NK-92 (cell line): ENCODE results near the gene SLC27A5.
"Not testable (repeated sequence)": the region's sequence is repeated elsewhere in the genome, so short reads cannot be mapped to it uniquely, and the experiment has no call there.

ENCODE experiments used
- DNase-seq: peaks from one replicate; lab custom pipeline; 2025; ENCODE audit not compliant: unreplicated experiment; lab: John Stamatoyannopoulos, UW

SLC27A5 gene

DNA sequence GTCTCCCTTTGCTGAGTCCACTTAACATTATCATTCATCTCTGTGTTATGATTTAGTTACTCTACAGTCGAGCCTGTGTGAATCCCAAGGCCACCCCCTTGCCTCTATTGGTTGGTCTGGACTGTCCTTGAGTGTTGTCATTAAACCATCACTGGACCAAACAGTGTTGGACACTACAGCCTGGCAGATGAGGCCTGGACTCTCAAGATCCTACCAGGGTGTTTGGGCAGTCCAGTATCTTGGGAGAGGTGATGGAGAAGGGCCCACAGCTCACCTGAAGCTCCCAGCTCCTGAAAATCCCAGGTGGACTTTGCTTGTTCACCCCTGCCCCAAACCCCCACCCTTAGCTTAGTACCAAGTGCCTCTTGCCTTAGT, 39.3 kb upstream of the SLC27A5 start:
- no peak for DNase-seq

DNA sequence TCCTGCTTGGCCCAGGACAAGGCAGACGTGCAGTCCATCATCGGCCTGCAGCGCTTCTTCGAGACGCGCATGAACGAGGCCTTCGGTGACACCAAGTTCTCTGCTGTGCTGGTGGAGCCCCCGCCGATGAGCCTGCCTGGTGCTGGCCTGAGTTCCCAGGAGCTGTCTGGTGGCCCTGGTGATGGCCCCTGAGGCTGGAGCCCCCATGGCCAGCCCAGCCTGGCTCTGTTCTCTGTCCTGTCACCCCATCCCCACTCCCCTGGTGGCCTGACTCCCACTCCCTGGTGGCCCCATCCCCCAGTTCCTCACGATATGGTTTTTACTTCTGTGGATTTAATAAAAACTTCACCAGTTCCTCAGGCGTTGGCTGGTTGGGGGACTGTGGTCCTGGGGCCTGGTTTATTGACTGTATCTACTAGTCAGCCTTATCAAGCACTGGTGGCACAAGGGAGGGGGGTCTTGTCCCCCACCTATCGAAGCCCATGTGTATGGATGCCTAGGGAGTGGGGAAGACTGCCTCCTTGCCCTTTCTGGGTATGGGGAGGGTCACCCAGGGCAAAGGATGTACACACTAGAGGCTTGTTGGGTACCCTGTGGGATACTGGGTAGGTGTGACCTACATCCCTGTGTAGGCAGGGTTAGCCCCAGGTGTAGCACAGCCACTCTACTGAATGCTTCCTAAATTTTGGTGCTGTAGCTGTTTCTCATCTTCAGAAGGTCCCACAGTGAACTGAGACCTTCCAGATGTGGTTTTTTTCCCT, 38.8 kb upstream of the SLC27A5 start:
- DNase-seq, result no peak

DNA sequence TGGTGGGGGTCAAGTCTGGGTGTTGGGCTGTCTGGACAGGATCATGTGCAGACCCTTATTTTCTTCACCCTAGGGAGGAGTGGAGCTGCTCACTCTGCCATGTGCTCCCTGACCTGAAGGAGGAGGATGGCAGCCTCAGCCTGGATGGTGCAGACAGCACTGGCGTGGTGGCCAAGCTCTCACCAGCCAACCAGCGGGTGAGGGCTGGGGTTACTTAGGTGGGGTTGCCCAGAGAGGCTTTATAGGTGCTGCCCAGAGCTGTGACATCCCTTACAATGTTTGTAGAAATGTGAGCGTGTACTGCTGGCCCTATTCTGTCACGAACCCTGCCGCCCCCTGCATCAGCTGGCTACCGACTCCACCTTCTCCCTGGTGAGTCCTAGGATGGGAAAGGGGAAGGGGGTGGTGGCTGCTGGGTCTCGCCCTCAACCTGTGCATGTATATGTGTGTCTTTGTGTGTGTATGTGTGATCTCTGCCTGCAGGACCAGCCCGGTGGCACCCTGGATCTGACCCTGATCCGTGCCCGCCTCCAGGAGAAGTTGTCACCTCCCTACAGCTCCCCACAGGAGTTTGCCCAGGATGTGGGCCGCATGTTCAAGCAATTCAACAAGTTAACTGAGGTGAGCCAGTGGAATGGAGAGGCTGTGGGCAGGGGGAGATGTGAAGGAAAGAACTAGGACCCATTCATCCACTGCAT, 38.0 kb upstream of the SLC27A5 start:
- DNase-seq, result no peak

DNA sequence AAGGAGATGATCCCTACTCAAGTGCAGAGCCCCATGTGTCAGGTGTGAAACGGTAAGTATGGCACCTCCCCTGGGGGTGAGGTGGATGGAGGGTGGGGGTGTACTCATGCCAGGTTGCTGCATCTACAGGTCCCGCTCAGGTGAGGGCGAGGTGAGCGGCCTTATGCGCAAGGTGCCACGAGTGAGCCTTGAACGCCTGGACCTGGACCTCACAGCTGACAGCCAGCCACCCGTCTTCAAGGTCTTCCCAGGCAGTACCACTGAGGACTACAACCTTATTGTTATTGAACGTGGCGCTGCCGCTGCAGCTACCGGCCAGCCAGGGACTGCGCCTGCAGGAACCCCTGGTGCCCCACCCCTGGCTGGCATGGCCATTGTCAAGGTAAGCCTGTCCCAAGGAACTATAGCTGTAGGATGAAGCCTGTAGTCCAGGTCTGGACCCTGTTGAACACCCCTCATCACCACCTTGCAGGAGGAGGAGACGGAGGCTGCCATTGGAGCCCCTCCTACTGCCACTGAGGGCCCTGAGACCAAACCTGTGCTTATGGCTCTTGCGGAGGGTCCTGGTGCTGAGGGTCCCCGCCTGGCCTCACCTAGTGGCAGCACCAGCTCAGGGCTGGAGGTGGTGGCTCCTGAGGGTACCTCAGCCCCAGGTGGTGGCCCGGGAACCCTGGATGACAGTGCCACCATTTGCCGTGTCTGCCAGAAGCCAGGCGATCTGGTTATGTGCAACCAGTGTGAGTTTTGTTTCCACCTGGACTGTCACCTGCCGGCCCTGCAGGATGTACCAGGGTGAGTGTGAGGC, 37.3 kb upstream of the SLC27A5 start:
- DNase-seq, result no peak

DNA sequence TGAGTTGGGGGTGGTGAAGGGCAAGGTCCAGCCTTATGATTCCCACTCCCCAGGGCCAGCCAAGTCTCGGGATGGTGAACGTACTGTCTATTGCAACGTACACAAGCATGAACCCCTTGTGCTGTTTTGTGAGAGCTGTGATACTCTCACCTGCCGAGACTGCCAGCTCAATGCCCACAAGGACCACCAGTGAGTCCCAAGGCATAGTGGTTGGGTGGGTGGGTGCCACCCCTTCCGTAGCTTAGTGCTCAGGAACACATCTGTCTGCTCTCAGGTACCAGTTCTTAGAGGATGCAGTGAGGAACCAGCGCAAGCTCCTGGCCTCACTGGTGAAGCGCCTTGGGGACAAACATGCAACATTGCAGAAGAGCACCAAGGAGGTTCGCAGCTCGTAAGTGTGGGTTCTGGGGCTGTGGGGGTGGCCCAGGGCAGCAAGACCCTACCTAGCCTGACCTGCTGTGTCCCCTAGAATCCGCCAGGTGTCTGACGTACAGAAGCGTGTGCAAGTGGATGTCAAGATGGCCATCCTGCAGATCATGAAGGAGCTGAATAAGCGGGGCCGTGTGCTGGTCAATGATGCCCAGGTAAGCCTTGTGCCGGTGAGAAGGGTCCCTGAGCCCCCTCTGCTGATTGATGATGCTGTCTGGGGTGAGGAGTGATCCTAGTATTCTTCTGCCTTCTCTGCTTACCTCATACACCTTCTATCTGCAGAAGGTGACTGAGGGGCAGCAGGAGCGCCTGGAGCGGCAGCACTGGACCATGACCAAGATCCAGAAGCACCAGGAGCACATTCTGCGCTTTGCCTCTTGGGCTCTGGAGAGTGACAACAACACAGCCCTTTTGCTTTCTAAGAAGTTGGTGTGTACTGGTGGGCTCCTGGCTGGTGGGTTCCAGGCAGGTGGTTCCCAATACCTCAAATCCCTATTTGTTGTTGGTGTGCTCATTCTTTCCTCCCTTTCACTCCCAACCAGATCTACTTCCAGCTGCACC, 35.8 kb upstream of the SLC27A5 start:
- DNase-seq, result no peak

DNA sequence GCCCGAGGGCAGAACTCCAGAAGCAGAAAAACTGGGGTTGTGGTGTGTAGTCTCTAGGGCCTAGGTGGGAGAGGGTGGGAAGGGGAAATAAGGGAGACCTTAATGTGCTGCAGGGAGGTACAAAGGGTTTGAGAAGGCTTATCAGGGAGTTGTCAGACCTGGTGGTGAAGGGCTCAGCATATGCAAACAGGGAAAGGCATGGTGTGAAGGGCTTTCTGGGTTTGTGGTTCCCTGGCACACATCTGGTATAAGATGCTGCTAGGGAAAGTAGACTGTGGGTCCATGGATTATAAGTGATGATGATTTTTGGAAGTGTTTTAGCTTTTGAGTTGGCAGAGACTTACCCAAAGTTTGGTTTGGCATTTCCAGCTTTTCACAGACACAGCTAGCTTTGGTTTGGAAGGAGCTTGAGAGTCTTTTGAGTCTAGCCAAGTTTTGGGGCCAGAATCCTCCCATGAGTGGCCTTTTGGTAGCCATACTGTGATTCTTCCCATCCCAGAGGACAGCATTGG, 34.3 kb upstream of the SLC27A5 start:
- no peak for DNase-seq

DNA sequence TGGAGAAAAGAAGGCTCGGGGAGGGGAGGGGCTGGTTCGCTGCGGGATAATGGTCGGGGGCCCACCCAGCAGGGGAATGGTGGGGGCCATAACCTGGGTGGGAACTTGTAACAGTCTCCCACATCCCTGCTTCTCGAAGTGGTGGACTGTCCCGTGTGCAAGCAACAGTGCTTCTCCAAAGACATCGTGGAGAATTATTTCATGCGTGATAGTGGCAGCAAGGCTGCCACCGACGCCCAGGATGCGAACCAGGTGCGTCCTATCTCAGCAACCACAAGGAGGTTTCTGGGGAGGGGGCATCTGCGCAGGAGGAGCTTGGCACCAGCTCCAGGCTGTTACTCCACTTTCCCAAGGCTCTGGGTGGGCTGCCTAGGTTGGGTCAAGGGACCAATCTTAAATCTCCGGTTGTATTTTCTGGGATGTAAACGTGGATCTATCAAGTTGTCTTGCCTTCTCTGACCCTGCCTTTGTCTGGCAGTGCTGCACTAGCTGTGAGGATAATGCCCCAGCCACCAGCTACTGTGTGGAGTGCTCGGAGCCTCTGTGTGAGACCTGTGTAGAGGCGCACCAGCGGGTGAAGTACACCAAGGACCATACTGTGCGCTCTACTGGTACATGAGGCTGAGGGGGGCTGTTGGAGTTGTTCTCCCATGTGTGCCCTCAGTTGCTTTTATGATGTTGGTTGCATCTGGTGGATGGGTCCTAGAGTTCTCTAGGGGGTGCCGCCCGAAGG, 33.7 kb upstream of the SLC27A5 start:
- no peak for DNase-seq

DNA sequence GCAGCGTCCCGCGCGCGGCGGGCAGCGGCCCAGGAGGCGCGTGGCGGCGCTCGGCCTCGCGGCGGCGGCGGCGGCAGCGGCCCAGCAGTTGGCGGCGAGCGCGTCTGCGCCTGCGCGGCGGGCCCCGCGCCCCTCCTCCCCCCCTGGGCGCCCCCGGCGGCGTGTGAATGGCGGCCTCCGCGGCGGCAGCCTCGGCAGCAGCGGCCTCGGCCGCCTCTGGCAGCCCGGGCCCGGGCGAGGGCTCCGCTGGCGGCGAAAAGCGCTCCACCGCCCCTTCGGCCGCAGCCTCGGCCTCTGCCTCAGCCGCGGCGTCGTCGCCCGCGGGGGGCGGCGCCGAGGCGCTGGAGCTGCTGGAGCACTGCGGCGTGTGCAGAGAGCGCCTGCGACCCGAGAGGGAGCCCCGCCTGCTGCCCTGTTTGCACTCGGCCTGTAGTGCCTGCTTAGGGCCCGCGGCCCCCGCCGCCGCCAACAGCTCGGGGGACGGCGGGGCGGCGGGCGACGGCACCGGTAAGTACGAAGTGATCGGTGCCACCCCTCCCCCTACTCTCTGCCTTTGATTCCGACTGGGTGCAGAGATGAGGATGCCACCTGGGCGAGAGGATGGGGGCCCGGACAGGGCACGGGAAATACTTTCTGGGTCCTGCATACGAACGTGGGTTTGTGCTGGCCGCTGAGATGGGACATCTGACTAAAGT, 32.9 kb upstream of the SLC27A5 start:
- no peak for DNase-seq

DNA sequence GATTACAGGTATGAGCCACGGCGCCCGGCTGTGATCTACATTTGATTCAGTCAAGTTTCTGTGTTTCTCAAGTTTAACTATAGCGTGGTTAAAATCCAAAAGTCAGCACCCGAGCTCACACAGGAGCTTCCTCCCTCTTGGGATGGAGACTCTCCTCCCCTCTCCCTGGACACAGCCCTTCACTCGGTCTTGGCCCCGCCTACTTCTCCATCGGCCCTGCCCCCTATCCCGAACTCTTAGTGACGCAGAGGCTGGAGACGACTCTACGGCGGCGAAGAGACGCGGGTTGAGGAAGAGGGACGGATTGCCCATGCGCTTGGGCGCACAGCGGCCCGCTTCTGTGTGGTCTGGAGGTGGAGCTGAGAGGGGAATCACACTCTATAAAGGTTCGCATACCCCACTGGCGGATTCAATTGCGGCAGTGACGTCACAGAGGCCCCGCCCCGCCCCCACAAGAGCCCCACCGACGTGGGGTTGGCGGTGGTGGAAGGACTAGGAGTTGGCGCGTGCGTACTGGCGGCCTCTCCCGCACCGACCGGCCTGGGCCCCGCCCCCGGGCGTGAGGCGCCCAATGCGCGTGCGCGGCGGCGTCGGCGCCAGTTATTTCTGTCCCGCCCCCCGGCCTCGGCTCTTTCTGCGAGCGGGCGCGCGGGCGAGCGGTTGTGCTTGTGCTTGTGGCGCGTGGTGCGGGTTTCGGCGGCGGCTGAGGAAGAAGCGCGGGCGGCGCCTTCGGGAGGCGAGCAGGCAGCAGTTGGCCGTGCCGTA, 32.2 kb upstream of the SLC27A5 start, which contains the start of gene TRIM28:
Gene TRIM28, plus strand, starts transcription at position 239 of the 765 bp plus-strand sequence. CDS start 694 bp downstream, outside the sequence.
- no peak for DNase-seq

DNA sequence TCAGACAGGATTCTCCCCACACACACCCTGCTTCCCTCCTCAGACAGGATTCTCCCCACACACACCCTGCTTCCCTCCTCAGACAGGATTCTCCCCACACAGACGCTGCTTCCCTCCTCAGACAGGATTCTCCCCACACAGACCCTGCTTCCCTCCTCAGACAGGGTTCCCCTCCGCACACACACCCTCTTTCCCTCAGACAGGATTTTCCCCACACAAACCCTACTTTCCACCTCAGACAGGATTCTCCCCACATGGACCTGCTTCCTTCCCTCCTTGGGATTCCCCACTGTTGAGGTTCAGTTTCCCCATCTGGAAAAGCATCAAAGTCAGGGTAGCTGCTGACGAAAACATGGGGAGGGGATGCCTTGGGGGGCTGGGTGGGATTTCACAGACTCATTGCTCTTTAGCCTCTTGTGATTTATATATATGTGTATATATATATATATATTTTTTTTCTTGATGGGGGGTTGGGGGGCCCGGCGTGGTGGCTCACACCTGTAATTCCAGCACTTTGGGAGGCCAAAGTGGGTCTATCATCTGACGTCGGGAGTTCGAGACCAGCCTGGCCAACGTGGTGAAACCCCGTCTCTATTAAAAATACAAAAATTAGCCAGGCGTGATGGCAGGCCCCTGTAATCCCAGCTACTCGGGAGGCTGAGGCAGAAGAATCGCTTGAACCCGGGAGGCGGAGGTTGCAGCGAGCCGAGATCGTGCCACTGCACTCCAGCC, 31.0 kb upstream of the SLC27A5 start:
- not testable (repeated sequence) for DNase-seq

DNA sequence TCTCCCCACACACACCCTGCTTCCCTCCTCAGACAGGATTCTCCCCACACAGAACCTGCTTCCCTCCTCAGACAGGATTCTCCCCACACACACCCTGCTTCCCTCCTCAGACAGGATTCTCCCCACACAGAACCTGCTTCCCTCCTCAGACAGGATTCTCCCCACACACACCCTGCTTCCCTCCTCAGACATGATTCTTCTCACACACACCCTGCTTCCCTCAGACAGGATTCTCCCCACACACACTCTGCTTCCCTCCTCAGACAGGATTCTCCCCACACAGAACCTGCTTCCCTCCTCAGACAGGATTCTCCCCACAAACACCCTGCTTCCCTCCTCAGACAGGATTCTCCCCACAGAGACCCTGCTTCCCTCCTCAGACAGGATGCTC, 27.4 kb upstream of the SLC27A5 start:
- not testable (repeated sequence) for DNase-seq

DNA sequence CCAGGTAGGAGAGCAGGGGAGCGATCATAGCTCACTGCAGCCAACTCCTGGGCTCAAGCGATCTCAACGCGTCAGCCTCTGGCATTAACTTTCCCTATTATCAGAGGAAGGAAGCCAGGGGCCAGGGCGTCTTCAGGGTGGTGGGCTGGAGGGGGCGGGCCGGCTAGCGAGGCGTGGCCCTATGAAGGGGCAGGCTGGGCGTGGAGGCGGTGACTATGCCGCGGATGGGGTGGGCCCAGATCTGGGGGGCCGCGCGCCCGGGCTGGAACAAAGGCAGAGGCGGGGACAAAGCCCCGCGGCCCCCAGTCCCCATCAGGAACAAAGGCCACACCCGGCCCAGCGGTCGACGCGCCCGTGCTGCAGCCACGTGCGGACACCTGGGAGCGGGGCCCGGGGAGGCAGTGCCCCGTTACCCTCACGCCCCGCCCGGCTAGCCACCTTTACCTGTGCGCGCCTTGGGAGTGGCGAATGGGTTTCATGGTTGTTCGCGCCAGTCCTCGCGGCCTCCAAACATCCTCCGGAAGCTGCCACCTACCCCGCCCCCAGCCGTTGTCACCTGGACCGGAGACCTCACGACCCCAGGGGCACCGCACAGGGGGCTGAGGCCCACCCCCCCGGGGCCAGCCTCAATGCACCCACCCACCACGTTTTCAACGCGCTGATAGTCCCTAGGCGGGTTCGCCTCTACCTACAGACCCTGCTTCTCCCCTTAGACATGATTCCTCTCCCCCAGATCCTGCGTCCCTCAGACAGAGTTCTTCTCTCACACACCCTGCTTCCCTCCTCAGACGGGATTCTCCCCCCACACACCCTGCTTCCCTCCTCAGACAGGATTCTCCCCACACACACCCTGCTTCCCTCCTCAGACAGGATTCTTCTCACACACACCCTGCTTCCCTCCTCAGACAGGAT, 26.7 kb upstream of the SLC27A5 start:
- DNase-seq, result no peak

DNA sequence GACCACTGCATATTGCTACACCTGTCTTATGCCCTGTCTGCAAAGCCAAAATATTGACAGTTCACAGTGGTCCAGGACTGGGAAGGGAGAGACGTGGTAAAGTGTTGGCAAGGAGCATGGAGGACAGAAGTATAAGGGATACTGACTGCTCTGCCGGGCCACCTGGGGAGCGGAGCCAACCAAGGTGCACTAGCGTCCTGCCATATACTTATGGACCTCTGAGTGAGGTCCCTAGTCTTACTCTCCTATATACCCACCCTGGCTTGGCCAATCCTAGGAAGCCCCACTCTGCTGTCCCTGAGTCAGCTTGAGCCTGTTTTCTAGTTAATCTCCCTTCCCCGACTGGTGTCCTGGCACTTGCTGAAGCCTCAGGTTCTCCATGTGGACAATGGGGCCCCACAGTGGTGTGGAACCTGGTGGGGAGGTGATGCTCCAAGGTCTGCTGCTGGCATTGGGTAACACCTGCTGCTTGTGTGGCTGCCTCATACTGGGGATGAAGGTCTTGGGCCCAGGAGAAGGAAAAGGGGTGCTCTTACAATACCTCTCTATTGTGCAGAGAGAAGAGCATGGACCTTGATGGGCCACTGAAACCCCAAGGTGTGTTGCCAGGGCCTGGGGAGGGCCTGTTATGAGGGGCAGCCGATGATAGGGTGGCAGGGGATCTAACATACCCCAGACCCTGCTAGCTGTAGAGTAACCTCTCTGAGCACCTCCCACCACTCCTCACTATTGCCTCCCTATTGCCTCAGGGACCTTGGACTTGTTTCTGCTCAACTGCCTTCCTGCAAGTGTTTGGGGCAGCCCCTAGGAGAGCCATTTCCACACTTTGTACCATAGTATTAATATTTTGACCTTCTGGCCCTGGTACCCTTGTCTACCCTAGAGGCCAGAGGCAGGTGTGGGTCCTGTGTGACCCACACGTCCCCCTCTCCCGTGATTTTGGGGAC, 25.3 kb upstream of the SLC27A5 start:
- DNase-seq, result no peak

DNA sequence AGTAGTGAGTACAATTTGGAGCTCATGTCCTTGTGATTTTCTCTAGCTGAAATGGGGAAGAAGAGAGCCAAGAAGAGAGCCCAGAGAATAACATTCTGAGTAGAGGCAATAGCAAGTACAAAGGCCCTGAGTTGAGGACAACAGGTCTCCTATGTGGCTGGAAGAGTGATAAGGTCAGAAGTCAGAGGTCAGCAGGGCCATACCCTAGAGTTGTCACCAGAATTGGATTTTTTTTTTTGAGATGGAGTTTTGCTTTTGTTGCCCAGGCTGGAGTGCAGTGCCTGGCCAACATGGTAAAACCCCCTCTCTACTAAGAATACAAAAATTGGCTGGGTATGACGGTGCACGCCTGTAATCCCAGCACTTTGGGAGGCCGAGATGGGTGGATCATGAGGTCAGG, 24.1 kb upstream of the SLC27A5 start:
- DNase-seq, result no peak

DNA sequence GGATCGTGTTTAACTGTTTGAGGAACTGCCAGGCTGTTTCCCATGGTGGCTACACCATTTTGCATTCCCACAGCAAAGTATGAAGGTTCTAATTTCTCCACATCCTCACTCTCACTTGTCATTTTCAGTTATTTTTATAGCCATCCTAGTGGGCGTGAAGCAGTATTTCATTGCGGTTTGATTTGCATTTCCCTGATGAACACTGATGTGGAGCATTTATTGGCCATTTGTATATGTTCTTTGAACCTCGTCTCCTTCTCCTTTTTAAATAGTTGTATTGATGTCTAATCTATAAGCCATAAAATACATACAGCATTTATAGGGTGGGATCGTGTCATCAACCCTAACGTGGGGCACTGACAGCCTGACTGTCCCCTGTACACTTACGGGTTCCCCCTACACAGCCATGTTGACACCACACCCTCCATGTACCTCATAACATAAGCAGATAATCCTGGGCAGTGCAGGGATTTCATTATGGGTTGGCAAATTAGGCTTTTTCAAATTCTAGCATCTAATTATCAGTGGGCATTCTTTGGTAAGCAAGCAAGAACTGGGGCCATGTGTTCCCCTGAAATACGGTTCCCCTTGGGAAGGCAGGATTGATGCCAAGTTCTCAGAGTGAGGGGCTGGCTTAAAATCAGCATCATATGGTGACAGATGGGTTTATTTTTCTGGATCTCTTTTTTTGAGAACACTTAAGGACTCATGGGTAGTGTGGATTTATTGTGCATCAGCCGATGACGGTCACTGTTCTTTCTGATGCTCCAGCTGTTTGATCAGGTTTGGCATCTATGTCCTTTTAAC, 19.4 kb upstream of the SLC27A5 start:
- no peak for DNase-seq
